Activated T-helper 9 cell treated with anti-CD3 and anti-CD28 coated beads, Interleukin-2, amount 50 U/mL, for 16 hours (primary cell): Measurements from ENCODE around the gene FADS3.

ENCODE experiments used
- DNase-seq: peaks from one replicate; pipeline ENCODE4 v3.0.0-alpha.2; 2020; ENCODE audit warnings: low read depth

The FADS3 gene

GRCh38 chr11:61855939-61856680, 35.2 kb downstream of the FADS3 start:
- DNase-seq = no peak

- no peak for DNase-seq
Observed at GRCh38 chr11:61854966-61855714, 36.2 kb downstream of the FADS3 start.

GRCh38 chr11:61854206-61854895, 37.0 kb downstream of the FADS3 start:
- DNase-seq = no peak

GRCh38 chr11:61853698-61854169, 37.6 kb downstream of the FADS3 start:
- no peak for DNase-seq

DNA sequence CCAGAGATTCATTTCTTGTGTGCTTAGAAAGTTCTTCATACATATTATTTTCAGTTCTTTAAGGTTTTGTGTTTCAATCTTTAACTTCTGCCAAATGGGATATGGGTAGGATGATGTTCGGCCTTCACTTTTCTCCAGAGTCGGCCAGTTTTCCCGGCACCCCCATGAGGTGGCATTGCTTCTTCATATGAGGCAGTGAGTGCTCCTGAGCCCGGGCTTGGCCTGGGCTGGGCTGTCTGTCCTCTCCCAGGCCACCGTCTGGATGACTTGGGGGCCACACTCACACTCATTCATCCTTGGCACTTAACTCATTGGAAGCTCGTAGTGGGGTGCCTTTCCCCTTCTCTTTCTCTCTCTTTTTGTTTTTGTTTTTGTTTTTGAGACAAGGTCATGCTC, 39.4 kb downstream of the FADS3 start:
- no peak for DNase-seq

GRCh38 chr11:61851113-61851899, 40.0 kb downstream of the FADS3 start:
- DNase-seq = no peak

GRCh38 chr11:61850687-61851086, 40.7 kb downstream of the FADS3 start:
- no peak for DNase-seq

GRCh38 chr11:61848631-61849030, 42.7 kb downstream of the FADS3 start:
- DNase-seq = no peak

- DNase-seq = no peak
Observed at GRCh38 chr11:61847914-61848581, 43.3 kb downstream of the FADS3 start.

- no peak for DNase-seq
Observed at GRCh38 chr11:61846362-61847020, 44.9 kb downstream of the FADS3 start.

DNA sequence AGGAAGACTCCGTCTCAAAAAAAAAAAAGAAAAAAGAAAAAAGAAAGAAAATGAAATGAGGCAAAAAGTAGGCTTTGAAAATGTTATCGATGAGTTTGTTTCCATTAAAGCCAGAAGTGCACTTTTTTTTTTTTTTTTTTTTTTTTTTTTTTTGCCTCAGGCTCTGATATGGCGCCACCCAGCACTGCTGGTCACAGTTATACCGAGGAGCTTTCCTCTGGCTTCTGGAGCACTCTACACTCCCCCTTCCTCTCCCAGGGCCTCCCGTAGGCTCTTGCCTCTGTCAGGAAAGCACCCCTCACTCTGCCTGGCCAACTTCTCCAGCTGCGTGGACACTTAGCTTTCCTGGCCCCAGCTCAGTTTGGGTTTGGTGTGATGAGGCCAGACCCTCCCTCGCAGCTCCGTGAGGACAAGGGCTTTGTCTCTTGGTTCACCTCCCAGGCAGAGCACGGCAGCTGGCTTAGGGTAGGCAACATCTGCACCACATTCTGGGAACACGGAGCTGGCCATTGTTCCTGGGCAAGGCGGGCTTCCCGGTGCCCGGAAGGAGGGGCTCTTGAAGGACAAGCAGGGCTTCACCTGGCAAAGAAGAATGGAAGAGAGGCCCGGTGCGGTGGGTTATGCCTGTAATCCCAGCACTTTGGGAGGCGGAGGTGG, 46.3 kb downstream of the FADS3 start:
- DNase-seq = no peak

- no peak for DNase-seq
Observed at GRCh38 chr11:61842528-61842820, 48.9 kb downstream of the FADS3 start.

DNA sequence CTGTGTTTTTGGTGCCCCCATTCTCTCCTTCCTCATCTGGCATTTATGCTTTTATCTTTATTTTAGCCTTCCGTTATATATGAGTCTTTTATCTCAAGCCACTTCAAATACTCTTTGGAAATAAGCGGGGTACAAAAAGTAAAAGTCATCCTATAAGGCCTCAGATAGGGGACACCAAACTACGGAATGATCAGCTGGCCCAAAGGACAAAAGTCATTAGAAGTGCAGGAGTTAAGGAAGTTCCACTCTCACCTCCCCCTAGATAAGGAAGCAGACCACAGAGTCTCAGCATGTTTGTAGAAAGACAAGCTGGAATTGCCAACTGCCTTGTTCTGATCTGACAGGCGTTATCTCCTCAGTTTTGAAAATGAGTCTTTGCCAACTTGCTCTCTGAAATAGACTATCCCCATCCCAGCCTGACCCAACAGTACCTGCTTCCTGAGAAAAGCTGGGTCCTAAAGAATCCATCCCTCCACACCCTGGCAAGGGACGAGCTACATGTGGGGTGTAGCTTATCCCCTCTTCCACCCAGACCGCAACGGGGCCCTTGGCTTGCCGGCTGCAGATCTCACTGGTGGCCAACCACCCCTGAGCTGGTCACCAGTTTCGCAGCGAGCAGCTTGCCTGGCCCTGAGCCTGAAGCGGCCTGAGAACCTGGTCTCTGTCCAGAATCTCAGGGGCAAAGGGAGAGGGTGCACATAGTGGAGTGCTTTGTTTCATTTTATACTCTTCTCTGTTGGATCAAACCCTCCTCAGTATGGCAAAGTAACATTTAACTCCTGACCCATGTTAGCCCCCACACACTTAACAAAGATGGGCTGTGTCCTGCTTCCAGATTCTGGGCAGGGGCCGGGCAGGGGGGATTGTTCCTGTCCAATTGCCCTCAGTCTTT, 49.5 kb downstream of the FADS3 start:
- no peak for DNase-seq

DNA sequence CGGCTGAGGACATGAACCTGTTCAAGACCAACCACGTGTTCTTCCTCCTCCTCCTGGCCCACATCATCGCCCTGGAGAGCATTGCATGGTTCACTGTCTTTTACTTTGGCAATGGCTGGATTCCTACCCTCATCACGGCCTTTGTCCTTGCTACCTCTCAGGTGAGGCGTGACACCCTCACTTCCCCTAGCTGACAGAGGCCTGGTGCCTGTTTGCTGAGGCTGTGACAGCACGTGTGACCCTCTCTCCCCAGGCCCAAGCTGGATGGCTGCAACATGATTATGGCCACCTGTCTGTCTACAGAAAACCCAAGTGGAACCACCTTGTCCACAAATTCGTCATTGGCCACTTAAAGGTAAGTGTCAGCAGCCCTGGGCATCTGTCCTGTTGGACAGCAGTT, 51.0 kb downstream of the FADS3 start:
- DNase-seq = no peak

- no peak for DNase-seq
Observed at GRCh38 chr11:61839742-61840141, 51.6 kb downstream of the FADS3 start.

DNA sequence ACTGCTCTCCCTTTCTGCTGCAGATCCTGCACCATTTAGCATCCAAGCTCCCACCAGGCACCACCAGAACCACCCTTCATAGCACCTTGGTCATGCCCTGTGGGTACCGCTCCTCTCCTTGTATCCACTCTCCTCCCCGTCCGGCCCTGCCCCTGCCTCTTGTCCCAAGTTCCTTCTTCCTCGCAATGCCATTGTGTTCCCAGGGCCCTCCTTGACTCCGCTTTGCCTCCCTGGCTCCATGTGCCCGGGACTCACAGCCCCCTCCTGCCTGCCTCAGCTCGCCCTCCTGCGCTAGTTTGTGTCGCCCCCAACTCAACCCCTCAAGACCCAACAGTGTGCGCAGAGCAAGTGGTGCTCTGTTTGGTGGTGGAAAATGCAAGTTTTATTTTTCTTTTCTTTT, 52.4 kb downstream of the FADS3 start:
- no peak for DNase-seq

GRCh38 chr11:61838501-61838900, 52.8 kb downstream of the FADS3 start:
- no peak for DNase-seq

DNA sequence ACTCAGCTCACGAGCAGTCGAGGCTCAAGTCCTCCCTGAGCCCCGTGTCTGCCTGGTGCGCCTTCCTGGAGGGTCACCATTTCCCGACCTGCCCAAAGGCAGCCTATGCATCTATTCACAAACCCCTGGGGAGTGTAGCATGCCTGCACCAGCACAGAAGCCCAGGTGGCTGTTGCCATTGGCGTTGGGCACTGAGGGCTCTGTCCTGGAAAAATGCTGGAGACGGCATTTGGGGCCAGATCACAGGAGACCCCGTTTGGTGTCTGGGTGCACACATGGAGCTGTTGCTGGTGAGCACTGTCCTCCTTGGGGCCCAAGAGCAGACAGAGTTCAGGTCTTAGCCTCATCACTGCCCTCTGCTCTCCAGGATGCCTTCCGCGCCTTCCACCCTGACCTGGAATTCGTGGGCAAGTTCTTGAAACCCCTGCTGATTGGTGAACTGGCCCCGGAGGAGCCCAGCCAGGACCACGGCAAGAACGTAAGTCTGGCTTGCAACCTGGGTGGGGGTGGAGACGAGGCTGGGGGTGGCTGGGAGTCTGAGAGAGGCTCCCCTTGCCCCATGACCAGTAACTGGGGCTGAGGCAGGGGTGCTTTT, 53.8 kb downstream of the FADS3 start:
- no peak for DNase-seq

DNA sequence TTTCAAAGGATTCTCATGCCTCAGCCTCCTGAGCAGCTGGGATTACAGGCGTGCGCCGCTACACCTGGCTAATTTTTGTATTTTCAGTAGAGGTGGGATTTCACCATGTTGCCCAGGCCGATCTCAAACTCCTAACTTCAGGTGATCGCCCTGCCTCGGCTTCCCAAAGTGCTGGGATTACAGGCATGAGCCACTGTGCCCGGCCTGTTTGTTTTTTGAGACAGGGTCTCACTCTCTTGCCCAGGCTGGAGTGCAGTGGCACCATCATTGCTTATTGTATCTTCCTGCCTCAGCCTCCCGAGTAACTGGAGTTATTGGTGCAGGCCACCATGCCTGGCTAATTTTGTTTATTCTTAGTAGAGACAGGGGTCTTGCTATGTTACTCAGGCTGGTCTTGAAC, 55.2 kb downstream of the FADS3 start:
- no peak for DNase-seq
